ENCODE data around the gene FOXO6. TPM values are rescaled to one million over a fixed set of nuclear protein-coding genes. Genes with fewer than 3 reads are reported as not detected.

FOXO6 gene
- total and polyA plus RNA-seq, 2 experiments from 2014 or later = not detected

DNA sequence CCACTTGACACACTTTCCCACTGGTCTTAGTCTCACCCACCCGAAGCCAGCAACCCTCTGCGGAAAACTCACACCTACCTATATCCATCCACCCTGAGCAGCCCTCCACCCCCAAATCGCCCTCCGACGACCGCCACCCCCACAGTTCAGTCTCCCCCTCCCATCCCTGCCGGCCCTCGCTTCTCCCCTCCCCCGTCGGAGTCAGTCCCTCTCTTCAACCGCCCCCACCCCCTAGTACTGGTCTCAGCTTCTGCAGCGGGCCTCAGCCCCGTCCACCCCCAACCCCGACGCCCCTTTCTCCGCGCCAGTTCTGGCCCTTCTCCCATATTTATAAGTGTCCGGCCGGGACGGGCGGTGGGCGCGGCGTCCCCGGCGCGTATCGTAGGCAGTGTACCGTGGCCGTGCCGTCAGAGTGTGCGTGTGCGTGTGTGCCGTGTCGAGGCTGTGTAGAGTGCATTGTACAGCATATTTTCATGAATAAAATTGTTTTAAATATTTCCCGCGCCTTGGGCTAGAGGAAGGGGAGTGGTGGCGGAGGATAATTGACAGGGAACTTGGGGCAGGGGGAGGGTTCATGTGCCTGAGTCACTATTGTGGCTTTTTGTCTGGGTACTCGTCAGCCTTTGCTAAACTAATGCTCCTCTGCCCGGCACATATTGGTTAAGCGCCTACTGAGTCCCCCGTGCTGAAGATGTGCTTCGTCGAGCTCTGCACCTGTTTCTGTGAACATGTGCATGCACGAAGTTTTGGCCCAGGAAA is 22.0 kb downstream of the FOXO6 start:
- in situ Hi-C loops (cut with MboI) = no loop called here
- H3K27me3 ChIP-seq (replicated peaks; ENCODE audit: insufficient read depth) = peaks cover 54% of the 10 kb centered on the region
- WGBS, 2 experiments (ENCODE audit: low coverage in 1 of 2, low lambda C conversion rate in 2 of 2, missing lambda C conversion rate in 2 of 2) = 7 to 9% methylated on average over 32 to 45 of the region's 45 CpGs
- H3K4me2 ChIP-seq (ENCODE audit: unreplicated experiment) = no peak overlapping the region
- H3K9ac ChIP-seq = 0 out of 2 replicates have a peak overlapping the region, but pooled peaks have one; percentile 65
- no peaks in the 10 kb centered on the region for H3K79me2 ChIP-seq (ENCODE audit: insufficient read depth)
- TF ChIP-seq EZH2phosphoT487 (IDR thresholded peaks at IDR 0.05; ENCODE audit: insufficient read depth, low read depth) = no peak
- no peak for TF ChIP-seq EZH2 (IDR thresholded peaks at IDR 0.05; ENCODE audit: insufficient read depth, poor library complexity, severe bottlenecking)
- H3K4me1 ChIP-seq (ENCODE audit: insufficient read depth) = no peaks in the 10 kb centered on the region
- no peaks in the 10 kb centered on the region for H3K9me3 ChIP-seq (ENCODE audit: low read depth)
- no peaks in the 10 kb centered on the region for H3K9me2 ChIP-seq (ENCODE audit: insufficient read depth)
- H3K36me3 ChIP-seq (ENCODE audit: low read depth) = no peaks in the 10 kb centered on the region
- peak overlapping the region; percentile 54 for H3K4me3 ChIP-seq
- peak; percentile 62 for DNase-seq
- no peaks in the 10 kb centered on the region for H4K20me1 ChIP-seq (ENCODE audit: insufficient read depth)
- no peak overlapping the region for H2AFZ ChIP-seq
- H3K27ac ChIP-seq = no peak overlapping the region
- H3F3A ChIP-seq (ENCODE audit: insufficient read depth) = no peaks in the 10 kb centered on the region

DNA sequence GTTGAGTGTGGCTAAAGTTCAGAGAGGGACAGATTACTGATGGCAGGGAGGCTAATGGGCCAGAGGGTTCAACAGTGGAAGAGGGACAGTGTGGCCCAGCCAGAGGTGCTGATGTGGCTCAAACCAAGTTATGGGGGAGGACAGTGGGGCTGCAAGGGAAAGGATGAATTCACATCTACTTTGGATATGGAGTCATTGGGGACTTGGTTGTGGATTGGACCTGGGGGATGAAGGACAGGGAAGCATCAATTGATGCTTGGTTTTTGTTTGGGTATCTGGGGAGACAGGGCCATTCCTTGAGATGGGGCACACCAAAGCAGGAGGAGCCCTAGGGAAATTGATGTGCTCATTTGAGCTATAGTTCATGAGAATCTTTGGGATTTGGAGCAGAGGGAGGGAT is 23.3 kb downstream of the FOXO6 start:
- H3K36me3 ChIP-seq (ENCODE audit: low read depth) = no peaks in the 10 kb centered on the region
- no peak overlapping the region for H3K4me3 ChIP-seq
- H3K4me1 ChIP-seq (ENCODE audit: insufficient read depth) = no peaks in the 10 kb centered on the region

DNA sequence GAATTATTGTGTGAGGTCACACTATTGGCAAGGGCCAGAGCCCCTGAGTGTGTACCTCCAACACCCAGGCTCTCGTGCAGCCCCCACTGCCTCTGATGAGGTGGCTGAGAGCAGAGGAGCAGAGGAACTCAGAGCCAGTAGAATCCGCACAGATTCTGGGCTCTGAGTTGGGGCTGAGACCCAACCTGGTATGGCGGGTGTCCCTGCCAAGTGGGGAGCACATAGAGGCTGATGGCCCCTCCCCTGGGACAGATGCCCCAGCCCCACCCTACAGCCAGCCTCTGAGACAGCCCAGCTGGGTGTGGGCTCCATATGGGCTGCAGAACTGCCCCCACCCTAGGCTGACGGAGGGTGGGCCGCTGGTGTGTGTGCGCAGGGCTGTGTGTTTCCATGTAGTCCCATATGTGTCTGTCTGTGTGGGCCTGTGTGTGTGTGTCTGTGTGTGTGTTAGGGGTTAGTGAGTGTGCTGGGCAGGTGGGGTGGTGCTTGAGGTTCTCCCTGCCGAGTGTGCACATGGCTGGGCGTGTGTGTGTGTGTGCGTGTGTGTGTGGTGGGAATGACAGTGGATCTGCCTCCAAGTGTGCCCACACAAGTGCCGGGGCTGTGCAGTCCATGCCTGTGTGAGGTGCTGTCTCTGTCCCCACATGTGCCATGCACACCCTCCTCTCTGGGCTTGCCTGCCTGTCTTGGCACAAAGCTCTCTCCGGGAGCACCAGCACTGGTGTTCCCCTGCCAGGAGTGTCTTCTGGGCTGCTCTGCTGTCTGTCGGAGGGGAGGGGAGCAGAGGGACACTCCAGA is 24.4 kb downstream of the FOXO6 start:
- Histone ChIP-seq H3K9ac (no peak overlapping the region), H3K79me2 (ENCODE audit: insufficient read depth) (no peaks in the 10 kb centered on the region), H3K27me3 (replicated peaks; ENCODE audit: insufficient read depth) (peaks cover 62% of the 10 kb centered on the region), H3K27ac (no peak overlapping the region), H3K4me2 (ENCODE audit: unreplicated experiment) (no peak overlapping the region), H4K20me1 (ENCODE audit: insufficient read depth) (no peaks in the 10 kb centered on the region), H3K36me3 (ENCODE audit: low read depth) (no peaks in the 10 kb centered on the region), H3K9me3 (ENCODE audit: low read depth) (no peaks in the 10 kb centered on the region), H3F3A (ENCODE audit: insufficient read depth) (no peaks in the 10 kb centered on the region), H3K9me2 (ENCODE audit: insufficient read depth) (no peaks in the 10 kb centered on the region), H2AFZ (no peak overlapping the region), H3K4me3 (no peak overlapping the region), H3K4me1 (ENCODE audit: insufficient read depth) (no peaks in the 10 kb centered on the region)
- TF ChIP-seq EZH2 (IDR thresholded peaks at IDR 0.05; ENCODE audit: insufficient read depth, poor library complexity, severe bottlenecking) (no peak), EZH2phosphoT487 (IDR thresholded peaks at IDR 0.05; ENCODE audit: insufficient read depth, low read depth) (no peak)
- 5 to 9% methylated on average over 12 of the region's 12 CpGs for WGBS, 2 experiments (ENCODE audit: low coverage in 1 of 2, low lambda C conversion rate in 2 of 2, missing lambda C conversion rate in 2 of 2)
- no peak for DNase-seq
- in situ Hi-C loops (cut with MboI) = no loop called here

More for the DNA sequence above, 23.3 kb downstream of the FOXO6 start:
- no peak for DNase-seq
- TF ChIP-seq EZH2 (IDR thresholded peaks at IDR 0.05; ENCODE audit: insufficient read depth, poor library complexity, severe bottlenecking) (no peak), EZH2phosphoT487 (IDR thresholded peaks at IDR 0.05; ENCODE audit: insufficient read depth, low read depth) (no peak)
- Histone ChIP-seq H3K4me2 (ENCODE audit: unreplicated experiment) (no peak overlapping the region), H3F3A (ENCODE audit: insufficient read depth) (no peaks in the 10 kb centered on the region), H3K79me2 (ENCODE audit: insufficient read depth) (no peaks in the 10 kb centered on the region), H2AFZ (no peak overlapping the region), H3K9ac (no peak overlapping the region), H3K27me3 (replicated peaks; ENCODE audit: insufficient read depth) (peaks cover 60% of the 10 kb centered on the region), H4K20me1 (ENCODE audit: insufficient read depth) (no peaks in the 10 kb centered on the region), H3K9me2 (ENCODE audit: insufficient read depth) (no peaks in the 10 kb centered on the region), H3K27ac (no peak overlapping the region), H3K9me3 (ENCODE audit: low read depth) (no peaks in the 10 kb centered on the region)
- in situ Hi-C loops (cut with MboI) = no loop called here

DNA sequence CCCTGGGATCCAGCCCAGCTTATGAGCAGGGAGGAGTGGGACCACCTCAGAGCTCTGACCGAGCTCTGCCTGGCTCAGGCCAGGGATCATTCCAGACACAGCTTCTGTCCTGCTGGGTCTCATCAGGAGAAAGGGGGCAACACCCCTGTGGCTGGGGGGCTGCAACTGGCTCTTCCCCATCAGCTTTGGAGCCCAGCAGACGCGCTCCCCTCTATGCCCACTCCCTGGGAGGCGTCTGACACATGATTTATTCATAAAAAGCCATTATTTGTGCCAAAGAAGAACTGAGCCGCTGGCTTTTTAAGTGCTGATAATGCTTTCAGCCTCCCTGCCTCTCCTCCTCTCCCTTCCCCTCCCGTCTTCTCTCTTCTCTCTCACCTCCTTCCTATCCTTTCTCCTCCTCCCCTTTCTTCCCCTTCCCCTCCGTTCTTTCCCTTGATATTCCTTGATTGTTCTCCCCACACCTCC is 25.0 kb downstream of the FOXO6 start:
- no peaks in the 10 kb centered on the region for H3K9me2 ChIP-seq (ENCODE audit: insufficient read depth)
- in situ Hi-C loops (cut with MboI) = no loop called here
- H3K27me3 ChIP-seq (replicated peaks; ENCODE audit: insufficient read depth) = peaks cover 63% of the 10 kb centered on the region
- no peaks in the 10 kb centered on the region for H4K20me1 ChIP-seq (ENCODE audit: insufficient read depth)
- no peak overlapping the region for H3K4me2 ChIP-seq (ENCODE audit: unreplicated experiment)
- TF ChIP-seq EZH2phosphoT487 (IDR thresholded peaks at IDR 0.05; ENCODE audit: insufficient read depth, low read depth) = no peak
- no peak for TF ChIP-seq EZH2 (IDR thresholded peaks at IDR 0.05; ENCODE audit: insufficient read depth, poor library complexity, severe bottlenecking)
- H3F3A ChIP-seq (ENCODE audit: insufficient read depth) = no peaks in the 10 kb centered on the region
- WGBS, 2 experiments (ENCODE audit: low coverage in 1 of 2, low lambda C conversion rate in 2 of 2, missing lambda C conversion rate in 2 of 2) = 8 to 20% methylated on average over 7 of the region's 7 CpGs
- H3K4me1 ChIP-seq (ENCODE audit: insufficient read depth) = no peaks in the 10 kb centered on the region
- no peaks in the 10 kb centered on the region for H3K9me3 ChIP-seq (ENCODE audit: low read depth)
- H3K4me3 ChIP-seq = no peak overlapping the region
- no peak overlapping the region for H3K9ac ChIP-seq
- H2AFZ ChIP-seq = no peak overlapping the region
- H3K36me3 ChIP-seq (ENCODE audit: low read depth) = no peaks in the 10 kb centered on the region
- no peaks in the 10 kb centered on the region for H3K79me2 ChIP-seq (ENCODE audit: insufficient read depth)
- no peak for DNase-seq
- no peak overlapping the region for H3K27ac ChIP-seq
